GM18526 (cell line): Measurements from ENCODE around the gene IFNL3.
"Not testable (repeated sequence)": the region's sequence is repeated elsewhere in the genome, so short reads cannot be mapped to it uniquely, and the experiment has no call there.

Experiments used
- POLR2A ChIP-seq: IDR thresholded peaks from 3 replicates; pipeline ENCODE4 v1.6.1; 2011; ENCODE audit not compliant: insufficient read length; ENCODE audit errors: extremely low read depth

The IFNL3 gene

DNA sequence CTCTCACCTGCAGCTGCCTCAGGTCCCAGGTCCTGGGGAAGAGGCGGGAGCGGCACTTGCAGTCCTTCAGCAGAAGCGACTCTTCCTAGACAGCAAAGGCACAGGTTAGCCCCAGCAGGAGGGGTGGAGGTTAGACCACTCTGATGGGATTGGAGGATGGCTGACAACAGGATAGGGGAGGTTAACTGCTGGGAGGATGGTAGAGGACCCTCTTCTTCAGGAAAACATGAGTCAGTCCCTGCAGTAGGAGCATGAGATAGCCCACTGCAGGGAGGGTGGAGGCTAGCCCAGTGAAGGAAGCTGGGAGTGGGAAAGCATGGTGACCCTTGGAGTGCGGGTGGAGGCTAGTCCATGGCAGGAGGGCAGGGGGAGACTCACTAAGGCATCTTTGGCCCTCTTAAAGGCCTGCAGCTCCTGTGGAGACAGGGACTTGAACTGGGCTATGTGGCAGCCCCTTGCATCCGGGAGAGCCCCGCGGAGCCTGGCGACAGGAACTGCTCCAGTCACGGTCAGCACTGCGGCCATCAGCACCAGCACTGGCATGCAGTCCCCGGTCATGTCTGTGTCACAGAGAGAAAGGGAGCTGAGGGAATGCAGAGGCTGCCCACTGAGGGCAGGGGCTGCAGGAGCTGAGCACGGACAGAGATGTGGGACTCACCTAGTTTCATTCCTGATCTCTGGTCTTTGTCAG is at the start of gene IFNL3:
TSS of gene IFNL3 (minus strand) at position 597 of the 691 bp plus-strand sequence. CDS start at position 558, 39 bp downstream.
- TF ChIP-seq POLR2A, result not testable (repeated sequence)

DNA sequence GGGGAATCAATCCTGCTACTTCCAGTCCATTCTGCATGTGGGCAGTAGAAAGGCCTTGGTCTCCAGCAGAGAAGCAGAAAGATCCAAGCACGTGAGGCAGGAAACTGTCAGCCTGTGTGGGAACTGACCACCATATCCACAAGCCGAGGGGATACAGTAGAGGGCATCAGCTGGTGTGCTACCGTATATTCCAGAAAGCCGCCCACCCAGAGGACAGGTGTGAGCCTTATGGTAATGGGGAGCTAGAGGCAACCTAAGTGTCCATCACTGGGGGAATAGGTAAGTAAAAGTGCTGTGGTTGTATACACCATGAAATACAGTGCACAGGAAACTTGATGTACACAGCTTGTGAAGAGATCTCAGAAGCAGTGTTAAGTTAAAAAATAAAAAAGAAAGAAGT is 48.6 kb upstream of the IFNL3 start:
- TF ChIP-seq POLR2A, result no peak

DNA sequence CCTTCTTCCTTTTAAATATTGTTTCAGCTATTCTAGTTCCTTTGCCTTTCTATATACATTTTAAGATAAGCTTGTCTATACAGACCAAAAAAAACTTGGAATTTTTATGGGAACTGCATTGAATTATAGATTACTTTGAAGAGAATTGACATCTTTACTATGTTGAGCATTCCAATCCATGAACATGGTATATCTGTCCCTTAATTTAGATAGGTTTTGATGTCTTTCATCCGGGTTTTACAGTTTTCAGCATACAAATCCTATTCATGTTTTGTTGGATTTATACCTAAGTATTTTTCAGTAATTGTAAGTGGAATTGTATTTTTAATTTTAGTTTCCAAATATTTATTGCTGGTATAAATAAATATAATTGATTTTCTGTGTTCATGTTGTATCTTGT is 39.2 kb upstream of the IFNL3 start:
- no peak for TF ChIP-seq POLR2A

DNA sequence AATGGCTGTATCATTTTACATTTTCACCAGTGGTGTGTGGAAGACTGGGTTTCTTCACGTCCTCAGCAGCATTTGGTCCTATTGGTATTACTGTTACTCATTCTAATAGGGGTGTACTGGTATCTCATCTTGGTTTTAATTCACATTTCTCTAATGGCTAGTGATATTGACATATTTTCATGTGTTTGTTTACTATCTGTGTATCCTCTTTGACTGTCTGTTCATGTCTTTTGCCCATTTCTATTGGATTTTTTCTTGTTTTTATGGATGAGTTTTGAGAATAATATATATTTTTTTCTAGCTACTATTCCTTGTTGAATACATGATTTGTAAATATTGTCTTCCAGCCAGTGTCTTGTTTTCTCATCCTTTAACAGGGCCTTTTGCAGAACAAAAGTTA is 37.2 kb upstream of the IFNL3 start:
- no peak for TF ChIP-seq POLR2A

DNA sequence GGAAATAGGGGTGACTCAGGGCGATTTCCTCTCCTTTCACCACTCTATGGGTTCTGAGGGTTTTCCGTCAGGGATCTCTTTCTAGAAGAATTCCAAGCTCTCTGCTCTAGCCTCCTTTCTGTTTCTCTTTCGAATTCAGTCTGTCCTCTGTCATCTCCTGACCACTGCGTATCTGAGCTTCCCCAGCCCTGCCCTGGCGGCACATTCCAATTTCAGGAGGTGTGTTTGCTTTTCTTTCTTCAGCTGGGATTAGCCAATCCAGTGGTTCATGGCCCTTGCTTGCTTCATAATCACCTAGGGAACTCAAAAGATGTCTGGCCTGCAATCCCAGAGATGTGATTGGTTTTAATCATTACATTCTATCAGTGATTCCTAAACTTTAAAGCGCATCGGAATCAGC is 32.8 kb upstream of the IFNL3 start:
- TF ChIP-seq POLR2A, result no peak

DNA sequence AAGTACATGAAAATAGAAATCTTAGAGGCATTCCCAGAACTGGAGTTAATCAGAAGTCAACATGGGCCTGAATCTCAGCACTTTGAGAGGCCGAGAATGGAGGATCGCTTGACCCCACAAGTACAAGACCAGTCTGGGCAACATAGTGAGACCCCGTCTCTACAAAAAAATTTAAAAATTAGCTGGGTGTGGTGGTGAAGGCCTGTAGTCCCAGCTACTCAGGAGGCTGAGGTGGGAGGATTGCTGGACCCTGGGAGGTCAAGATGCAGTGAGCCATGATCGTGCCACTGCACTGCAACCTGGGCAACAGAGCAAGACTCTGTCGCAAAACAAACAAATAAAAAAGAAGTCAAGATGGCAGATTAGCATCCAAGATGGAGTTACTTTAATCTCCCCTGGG is 31.9 kb upstream of the IFNL3 start:
- no peak for TF ChIP-seq POLR2A

DNA sequence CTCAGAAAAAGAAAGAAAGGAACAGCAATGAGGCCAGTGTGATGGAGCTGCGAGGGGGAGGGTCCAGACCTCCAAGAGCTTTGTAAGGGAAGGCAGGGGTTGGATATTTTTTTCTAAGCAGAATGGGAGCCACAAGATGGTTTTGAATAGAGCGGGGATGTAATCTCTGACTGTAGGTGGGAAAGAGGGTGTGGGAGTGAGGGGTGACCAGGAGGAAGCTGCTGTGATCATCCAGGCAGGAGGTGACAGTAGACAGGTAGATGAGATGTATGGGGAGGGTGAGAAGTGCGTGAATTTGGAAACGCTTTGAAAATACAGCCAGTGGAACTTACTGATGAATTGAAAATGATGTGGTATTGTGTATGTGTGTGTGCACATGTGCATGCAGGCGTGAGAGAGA is 30.8 kb upstream of the IFNL3 start:
- TF ChIP-seq POLR2A, result no peak

DNA sequence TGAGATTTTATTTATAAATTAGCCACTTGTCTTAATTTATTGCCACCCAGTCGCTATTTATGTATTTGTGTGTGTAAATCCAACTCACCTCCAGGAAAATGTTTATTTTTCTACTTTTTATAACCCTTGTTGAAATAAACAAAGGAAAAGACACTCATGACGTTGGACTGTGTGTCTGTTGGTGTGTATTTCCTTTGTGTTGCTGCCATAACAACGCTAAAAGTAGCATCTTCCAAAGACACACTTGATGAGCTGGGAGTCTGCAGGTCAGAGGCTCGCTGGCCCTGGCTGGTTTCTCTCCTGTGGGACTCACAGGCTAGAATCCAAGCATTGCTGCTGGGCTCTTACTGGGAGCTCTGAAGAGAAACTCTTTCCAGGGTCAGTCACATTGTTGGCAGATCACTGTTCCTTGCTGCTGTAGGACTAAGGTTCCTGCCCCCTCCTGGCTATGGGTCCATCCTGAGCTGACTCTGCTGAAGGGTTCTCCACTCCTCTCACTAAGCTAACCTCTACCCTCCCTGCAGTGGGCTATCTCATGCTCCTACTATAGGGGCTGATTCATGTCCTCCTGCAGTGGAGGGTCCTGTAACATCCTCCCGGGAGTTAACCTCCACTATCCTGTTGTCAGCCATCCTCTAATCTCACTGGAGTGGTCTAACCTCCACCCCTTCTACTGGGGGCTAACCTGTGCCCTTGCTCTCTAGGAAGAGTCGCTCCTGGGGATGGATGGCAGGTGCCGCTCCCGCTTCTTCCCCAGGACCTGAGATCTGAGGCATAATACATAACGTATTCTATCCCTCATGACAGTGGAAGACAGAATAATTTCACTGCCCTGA is 25.4 kb upstream of the IFNL3 start:
- no peak for TF ChIP-seq POLR2A

DNA sequence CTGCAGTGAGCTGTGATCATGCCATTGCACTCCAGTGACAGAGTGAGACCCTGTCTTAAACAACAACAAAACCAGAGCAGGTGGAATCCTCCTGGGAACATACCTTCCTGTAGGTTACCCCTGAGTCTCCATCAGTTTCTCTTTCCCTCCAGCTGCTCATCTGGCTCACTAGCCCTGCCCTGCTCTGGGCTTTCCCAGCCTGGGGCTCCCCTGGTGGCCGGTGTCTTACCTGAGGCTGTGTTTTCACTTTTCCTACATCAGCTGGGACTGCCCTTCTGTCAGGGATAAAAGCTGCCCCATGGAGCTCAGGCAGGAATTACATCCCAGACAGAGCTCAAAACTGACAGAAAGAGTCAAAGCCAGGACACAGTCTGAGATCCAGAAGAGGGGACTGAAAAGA is 23.3 kb upstream of the IFNL3 start, which contains the start of gene IFNL2:
TSS of gene IFNL2 (plus strand) at position 312 of the 400 bp plus-strand sequence. CDS start 173 bp downstream, outside the sequence.
- not testable (repeated sequence) for TF ChIP-seq POLR2A

DNA sequence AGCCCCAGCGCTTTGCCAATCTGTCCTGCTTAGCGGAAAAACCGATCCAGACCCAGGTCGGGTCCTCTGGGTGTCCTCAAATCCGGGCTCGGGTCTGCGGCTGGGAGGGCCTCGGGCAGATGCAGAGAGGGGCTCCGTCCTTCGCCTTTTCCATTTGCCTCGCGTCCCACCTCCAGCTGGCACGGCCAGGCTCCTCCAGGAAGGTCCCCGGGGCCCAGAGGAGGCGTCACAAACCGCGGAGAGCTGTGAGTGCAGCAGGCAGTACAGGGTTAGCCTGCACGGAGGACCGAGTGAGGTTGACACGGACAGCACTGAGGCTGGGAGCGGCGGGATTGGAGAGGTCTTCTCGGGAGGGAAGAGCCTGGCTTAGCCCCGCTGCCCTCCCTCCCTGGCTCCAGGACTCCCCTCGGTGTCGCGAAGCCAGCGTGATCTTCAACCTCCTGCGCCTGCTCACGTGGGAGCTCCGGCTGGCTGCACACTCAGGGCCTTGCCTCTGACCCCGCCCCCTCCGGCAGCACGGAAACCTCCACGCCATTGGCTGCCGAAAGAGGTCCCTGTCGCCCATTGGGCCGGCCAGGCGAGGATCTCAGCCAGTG is 20.6 kb upstream of the IFNL3 start:
- TF ChIP-seq POLR2A, result no peak

DNA sequence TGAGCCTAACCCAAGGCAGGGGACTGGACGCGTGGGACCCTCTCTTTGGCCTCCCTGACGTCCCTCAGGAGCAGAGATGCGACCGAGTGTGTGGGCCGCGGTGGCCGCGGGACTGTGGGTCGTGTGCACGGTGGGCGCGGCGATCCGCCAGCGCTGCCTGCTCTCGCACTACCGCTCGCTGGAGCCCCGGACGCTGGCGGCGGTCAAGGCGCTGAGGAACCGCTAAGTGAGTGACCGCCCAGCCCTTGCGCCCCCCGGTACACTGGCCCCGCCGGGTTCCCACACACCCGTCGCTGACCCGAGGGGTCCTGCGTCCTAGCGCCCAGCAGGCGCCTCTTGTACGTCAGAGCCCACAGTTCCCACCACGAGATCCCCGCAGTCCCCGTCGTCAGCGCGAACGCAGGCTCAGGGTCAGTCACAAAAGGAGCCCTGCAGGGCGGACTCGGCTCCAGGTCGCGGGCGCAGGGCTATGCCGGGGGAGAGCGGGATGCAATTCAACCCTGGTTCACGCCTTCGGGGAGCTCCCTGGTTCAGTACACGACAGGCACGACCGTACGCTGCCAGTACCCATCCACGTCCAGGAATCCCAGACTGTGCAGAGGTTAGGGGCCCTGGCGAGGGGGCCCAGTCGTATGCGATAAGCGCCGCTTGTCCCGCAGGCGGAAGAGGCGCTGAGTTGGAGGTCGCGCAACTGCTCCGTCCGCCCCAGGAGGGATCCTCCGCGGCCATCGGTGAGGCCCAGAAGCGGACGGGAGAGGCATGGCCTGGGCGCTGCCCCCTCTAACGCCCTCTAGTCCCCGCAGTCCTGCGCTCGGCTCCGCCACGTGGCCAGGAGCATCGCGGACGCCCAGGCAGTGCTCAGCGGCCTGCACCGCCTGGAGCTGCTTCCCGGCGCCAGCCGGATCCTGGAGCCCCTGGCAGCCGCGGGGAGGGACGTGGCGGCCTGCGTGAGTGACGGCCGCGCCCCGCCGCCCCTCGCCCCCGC is 19.8 kb upstream of the IFNL3 start:
- no peak for TF ChIP-seq POLR2A

DNA sequence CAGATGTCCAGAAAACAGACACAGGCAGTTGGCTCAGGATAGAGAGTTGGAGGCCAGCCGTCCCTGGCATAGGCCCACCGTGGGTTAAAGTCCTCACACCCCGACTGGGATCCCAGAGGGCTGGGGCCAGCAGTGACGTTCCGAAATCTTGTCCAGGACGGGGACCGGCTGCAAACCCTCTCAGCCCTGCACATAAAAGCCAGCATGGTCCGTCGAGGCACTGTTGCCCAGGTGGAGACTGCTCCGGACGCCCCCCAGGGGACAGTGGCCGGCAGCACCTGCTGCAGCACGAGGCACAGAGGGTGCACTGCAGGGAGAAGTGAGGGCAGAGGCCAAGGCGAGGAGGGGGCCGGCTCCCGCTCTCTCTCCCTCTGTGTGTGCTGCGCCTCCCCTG is 19.1 kb upstream of the IFNL3 start:
- TF ChIP-seq POLR2A, result no peak

DNA sequence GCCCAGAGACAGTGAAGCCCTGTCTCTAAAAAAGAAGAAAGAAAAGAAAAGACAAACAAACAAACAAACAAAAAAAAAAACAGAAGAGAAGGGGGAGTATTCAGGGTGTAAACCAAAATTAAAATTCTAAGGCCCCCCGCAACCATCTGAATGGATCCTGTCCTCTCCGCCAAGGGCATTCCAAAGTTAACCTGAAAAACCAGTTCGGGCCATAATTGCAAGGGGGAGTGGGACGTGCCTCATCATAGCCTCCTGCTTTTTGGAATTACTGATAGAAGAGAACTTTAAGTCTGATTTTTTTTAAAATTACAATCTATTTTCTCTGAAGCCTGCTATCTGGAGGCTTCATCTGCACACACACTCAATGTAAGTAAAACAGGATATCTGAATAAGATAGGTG is 17.7 kb upstream of the IFNL3 start:
- TF ChIP-seq POLR2A, result no peak

DNA sequence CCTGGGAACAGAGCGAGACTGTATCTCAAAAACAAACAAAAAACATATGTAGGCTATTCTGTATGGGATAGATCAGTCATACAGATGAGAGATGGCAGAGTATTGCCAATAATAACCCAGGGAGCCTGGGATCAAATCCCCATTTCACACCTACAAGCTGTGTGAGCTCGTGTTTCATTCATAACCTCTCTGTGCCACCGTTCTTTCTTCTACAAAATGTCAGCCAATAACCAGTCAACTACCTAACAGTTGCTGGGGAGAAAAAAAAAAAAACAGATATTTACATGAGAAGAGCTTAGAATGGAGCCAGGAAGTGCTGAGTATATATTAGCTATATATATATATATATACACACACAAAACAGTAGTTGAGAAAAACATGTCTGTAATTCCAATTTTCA is 16.9 kb upstream of the IFNL3 start:
- no peak for TF ChIP-seq POLR2A

DNA sequence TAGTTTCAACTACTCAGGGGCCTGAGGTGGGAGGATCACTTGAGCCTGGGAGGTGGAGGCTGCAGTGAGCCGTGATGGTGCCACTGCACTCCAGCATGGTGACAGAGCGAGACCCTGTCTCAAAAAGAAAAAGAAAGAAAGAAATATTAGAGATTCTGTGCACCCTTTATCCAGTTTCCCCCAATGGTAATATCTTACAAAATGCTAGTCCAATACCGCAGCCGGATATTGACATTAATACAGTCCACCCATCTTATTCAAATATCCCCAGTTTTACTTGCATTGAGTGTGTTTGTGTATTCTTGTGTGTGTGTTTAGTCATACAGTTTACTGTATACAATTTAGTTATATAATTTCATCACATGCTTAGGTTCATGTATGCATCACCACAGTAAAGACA is 12.4 kb upstream of the IFNL3 start:
- no peak for TF ChIP-seq POLR2A
